HG02981 (cell line): ENCODE results near the gene PCDHGC4.

Experiments
- ATAC-seq: cut with Tn5 transposase; IDR thresholded peaks from one replicate; pipeline ENCODE4 v1.9.1; 2021; ENCODE audit warnings: mild to moderate bottlenecking, moderate library complexity; ENCODE audit not compliant: unreplicated experiment

The PCDHGC4 gene

GRCh38 chr5:141490271-141490670 lies 5.4 kb downstream of the PCDHGC4 start:
- no peak for ATAC-seq

- ATAC-seq = no peak
These were observed 5.9 kb downstream of the PCDHGC4 start for GRCh38 chr5:141490771-141491170.

- peak; percentile 21 for ATAC-seq
These were observed 6.7 kb downstream of the PCDHGC4 start for GRCh38 chr5:141491323-141492167.

- ATAC-seq = peak; percentile 57
These were observed 7.5 kb downstream of the PCDHGC4 start for GRCh38 chr5:141492168-141492885.

GRCh38 chr5:141493500-141494422 lies 8.9 kb downstream of the PCDHGC4 start:
- ATAC-seq = no peak

- no peak for ATAC-seq
These were observed 10.1 kb downstream of the PCDHGC4 start for GRCh38 chr5:141494761-141495452.

- no peak for ATAC-seq
These were observed 10.6 kb downstream of the PCDHGC4 start for GRCh38 chr5:141495453-141495811.

- no peak for ATAC-seq
These were observed 11.2 kb downstream of the PCDHGC4 start for GRCh38 chr5:141496038-141496437.

- ATAC-seq = no peak
These were observed 16.9 kb downstream of the PCDHGC4 start for GRCh38 chr5:141501761-141502160.

- ATAC-seq = no peak
These were observed 18.9 kb downstream of the PCDHGC4 start for GRCh38 chr5:141503681-141504080.

- ATAC-seq = no peak
These were observed 19.4 kb downstream of the PCDHGC4 start for GRCh38 chr5:141504216-141504615.

GRCh38 chr5:141506381-141507155 lies 21.7 kb downstream of the PCDHGC4 start:
- ATAC-seq = no peak

GRCh38 chr5:141507387-141508091 lies 22.7 kb downstream of the PCDHGC4 start:
- ATAC-seq = peak; percentile 39

- no peak for ATAC-seq
These were observed 23.6 kb downstream of the PCDHGC4 start for GRCh38 chr5:141508440-141508797.

- ATAC-seq = no peak
These were observed 24.2 kb downstream of the PCDHGC4 start for GRCh38 chr5:141508798-141509611.

GRCh38 chr5:141510160-141510559 lies 25.3 kb downstream of the PCDHGC4 start:
- no peak for ATAC-seq

GRCh38 chr5:141510850-141511601 lies 26.2 kb downstream of the PCDHGC4 start:
- ATAC-seq = no peak
